VCaP (cell line): ENCODE data around the gene OBP2B.
A peak's percentile ranks its signal among the peaks of the same experiment; 100 is the strongest.

Source experiments
- H3K27ac ChIP-seq: fragments of 450-650 bp; 2 replicates; pipeline ENCODE4 v1.5.1; 2017
- CTCF ChIP-seq: fragments of 450-650 bp; conservative IDR thresholded peaks from 2 replicates; pipeline ENCODE4 v1.5.1; 2017; ENCODE audit warnings: mild to moderate bottlenecking, moderate library complexity

The OBP2B gene

DNA sequence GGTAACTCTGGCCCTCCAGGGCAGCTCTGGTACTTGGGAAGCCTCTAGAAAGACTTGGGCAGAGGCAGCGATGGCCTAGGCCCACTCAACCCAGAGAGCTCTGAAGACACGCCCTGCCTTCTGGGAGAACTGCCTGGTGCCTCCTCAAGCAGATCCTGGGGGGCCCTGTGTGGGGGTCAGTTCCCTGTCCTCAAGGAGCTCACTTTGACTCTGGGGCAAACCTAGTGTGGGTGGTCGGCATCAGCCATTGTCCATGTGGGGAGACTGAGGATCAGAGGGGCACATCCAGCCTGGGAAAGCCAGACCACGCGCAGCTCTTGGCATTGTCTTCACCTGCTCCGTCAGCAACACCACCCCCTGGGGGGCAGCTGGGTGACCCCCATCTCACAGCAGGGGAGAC lies 37.9 kb upstream of the OBP2B start:
- no peak overlapping the region for H3K27ac ChIP-seq
- TF ChIP-seq CTCF, result no peak

- no peak for TF ChIP-seq CTCF
Observed at GRCh38 chr9:133246562-133246961, 37.5 kb upstream of the OBP2B start.

DNA sequence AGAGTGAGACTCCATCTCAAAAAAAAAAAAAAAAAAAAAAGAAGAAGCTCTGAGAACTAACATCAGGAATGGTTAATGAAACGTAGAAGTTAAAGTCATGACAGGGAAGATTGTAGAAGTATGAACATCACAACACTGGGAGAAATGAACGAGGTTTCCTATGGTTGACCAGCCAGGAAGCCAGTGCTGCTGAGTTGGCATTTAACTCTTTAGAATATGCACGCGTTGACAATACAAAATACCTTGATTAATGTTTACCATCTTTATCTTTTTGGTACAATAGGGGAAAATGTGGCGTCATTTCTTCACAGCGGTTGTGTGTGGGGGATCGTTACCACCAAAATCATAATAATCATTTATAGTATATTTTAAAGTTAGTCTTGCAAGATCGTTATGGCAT lies 33.9 kb upstream of the OBP2B start:
- no peak for TF ChIP-seq CTCF

More at GRCh38 chr9:133246562-133246961, 37.5 kb upstream of the OBP2B start:
- no peak overlapping the region for H3K27ac ChIP-seq

GRCh38 chr9:133242241-133242640 lies 33.2 kb upstream of the OBP2B start:
- H3K27ac ChIP-seq, result no peak overlapping the region
- TF ChIP-seq CTCF, result no peak

More for the DNA sequence above, 33.9 kb upstream of the OBP2B start:
- no peak overlapping the region for H3K27ac ChIP-seq

DNA sequence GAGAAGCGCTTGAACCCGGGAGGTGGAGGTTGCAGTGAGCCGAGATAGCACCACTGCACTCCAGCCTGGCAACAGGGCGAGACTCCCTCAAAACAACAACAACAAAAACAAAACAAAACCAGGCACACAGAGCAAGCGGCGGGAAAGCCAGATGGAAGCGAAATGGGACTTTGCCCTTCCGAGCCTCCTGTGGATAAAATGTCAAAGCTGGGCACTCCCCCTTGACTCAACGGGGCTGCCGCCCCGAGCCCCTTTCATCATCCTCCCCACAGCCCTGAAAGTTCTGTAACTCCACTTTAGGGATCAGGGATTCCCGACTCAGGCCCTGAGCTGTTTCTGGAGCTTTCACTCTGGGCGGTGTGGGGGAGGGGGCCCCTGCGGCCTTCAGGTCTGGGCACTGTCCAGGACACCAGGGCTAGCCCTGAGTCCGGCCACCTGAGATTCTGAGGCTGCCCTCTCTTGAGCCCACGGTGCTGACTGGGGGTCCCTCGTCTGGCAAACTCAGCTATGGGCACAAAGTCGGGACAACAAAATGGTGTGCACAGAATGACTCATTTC lies 30.6 kb upstream of the OBP2B start:
- no peak overlapping the region for H3K27ac ChIP-seq
- TF ChIP-seq CTCF, result no peak

- peak; percentile 43 for TF ChIP-seq CTCF
- H3K27ac ChIP-seq, result no peak overlapping the region
Observed at GRCh38 chr9:133238851-133239532, 29.9 kb upstream of the OBP2B start.

DNA sequence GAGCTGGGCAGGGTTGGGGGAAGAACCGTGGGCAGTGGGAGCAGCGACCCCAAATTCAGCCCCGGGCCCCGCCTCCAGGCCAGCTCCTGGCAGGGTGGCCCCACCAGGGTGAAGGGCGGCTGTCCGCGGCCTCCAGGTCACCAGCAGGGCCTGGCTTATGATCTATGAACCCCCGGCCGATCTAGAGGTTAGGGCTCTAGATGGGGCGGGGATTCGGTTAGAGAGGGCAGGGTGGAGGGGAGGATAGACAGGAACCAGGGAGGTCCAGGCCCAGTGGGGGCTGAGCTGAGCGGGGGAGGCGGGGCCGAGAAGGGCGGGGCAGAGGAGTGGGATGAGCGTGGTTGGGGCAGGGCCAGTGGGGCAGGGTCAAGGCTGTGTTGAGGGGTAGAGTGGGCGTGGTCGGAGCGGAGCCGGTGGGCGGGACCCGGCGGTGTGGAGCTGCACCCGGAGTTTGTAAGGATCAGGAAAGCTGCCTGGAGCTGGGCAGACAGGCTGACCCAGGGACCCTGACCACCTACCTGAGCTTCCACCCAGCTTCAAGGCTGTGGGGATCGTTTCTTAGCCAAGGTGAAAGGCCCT lies 29.3 kb upstream of the OBP2B start:
- H3K27ac ChIP-seq, result no peak overlapping the region
- no peak for TF ChIP-seq CTCF
